HG03175 (cell line): ENCODE data around the gene PGBD1.

Experiments used
- ATAC-seq: cut with Tn5 transposase; IDR thresholded peaks from one replicate; pipeline ENCODE4 v1.9.1; 2021; ENCODE audit warnings: mild to moderate bottlenecking, moderate library complexity; ENCODE audit not compliant: unreplicated experiment

PGBD1 gene

GRCh38 chr6:28333599-28334018 is 52.2 kb downstream of the PGBD1 start:
- ATAC-seq, result no peak

GRCh38 chr6:28334286-28335039 is 53.1 kb downstream of the PGBD1 start:
- ATAC-seq, result no peak

- ATAC-seq, result no peak
Measured at GRCh38 chr6:28335040-28335563, 53.7 kb downstream of the PGBD1 start.

GRCh38 chr6:28335564-28336283 is 54.4 kb downstream of the PGBD1 start, which contains the start of gene ZSCAN31:
Gene ZSCAN31, minus strand, starts transcription at chr6:28336148. Its CDS starts 6,465 bp downstream, at chr6:28329683.
- ATAC-seq, result peak; percentile 86

- peak; percentile 53 for ATAC-seq
Measured at GRCh38 chr6:28336284-28337120, 55.1 kb downstream of the PGBD1 start.

- no peak for ATAC-seq
Measured at GRCh38 chr6:28337121-28337520, 55.7 kb downstream of the PGBD1 start.

GRCh38 chr6:28340310-28341095 is 59.1 kb downstream of the PGBD1 start:
- no peak for ATAC-seq

- ATAC-seq, result no peak
Measured at GRCh38 chr6:28343898-28344677, 62.7 kb downstream of the PGBD1 start.

- ATAC-seq, result no peak
Measured at GRCh38 chr6:28345201-28345600, 63.8 kb downstream of the PGBD1 start.

- no peak for ATAC-seq
Measured at GRCh38 chr6:28347119-28347518, 65.7 kb downstream of the PGBD1 start.

GRCh38 chr6:28349344-28349891 is 68.0 kb downstream of the PGBD1 start:
- no peak for ATAC-seq

- peak; percentile 94 for ATAC-seq
Measured at GRCh38 chr6:28349892-28350737, 68.7 kb downstream of the PGBD1 start, which contains the start of gene ZKSCAN3. Gene ZKSCAN3, plus strand, starts transcription at chr6:28349947. Its CDS starts 9,640 bp downstream, at chr6:28359587.

GRCh38 chr6:28351087-28351486 is 69.7 kb downstream of the PGBD1 start:
- ATAC-seq, result no peak

GRCh38 chr6:28351493-28351925 is 70.1 kb downstream of the PGBD1 start:
- no peak for ATAC-seq
